HG03139 (cell line): ENCODE measurements around the gene ABCC3.

ENCODE experiments used
- ATAC-seq: cut with Tn5 transposase; IDR thresholded peaks from one replicate; pipeline ENCODE4 v1.9.1; 2021; ENCODE audit not compliant: unreplicated experiment

The ABCC3 gene

DNA sequence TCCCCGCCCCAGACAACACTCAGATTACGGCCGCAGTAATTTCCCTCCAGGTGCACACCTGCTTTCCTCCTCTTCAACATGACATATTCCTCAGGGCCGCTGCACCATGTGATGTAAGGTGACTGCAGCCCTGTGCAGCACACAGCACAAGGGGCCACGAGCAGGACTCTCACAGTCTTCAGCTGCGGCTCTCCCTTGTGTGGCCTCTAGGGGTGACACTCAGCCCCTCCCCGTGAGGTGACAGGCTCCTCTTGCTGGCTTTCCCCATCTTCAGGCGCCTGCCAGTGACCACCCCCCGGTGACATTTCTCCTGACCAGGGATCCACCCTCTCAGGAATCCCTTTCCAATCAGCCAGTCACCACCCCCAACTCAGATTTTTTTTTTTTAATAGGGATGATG is 31.3 kb upstream of the ABCC3 start:
- ATAC-seq: no peak

DNA sequence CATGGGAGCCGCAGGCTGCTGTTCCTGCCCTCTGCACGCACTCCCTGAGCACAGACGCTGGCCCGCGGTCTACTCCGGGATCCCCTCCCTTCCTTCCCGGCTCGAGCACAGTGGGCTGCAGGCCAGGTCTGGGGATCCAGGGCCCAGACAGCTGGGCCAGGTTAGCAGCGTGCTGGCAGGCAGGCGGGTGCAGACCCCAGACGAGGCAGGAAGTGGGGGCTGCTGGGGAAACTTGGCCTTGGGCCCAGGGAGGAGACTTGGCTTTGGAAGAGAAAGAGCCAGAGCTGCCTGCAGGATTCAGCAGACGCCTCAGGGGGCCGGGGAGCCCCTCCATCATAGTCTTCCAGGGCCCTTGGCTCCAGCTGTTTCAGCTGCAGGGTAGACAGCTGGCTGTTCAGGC is 30.2 kb upstream of the ABCC3 start:
- no peak for ATAC-seq

- no peak for ATAC-seq
Observed at GRCh38 chr17:50605429-50605828, 29.3 kb upstream of the ABCC3 start.

DNA sequence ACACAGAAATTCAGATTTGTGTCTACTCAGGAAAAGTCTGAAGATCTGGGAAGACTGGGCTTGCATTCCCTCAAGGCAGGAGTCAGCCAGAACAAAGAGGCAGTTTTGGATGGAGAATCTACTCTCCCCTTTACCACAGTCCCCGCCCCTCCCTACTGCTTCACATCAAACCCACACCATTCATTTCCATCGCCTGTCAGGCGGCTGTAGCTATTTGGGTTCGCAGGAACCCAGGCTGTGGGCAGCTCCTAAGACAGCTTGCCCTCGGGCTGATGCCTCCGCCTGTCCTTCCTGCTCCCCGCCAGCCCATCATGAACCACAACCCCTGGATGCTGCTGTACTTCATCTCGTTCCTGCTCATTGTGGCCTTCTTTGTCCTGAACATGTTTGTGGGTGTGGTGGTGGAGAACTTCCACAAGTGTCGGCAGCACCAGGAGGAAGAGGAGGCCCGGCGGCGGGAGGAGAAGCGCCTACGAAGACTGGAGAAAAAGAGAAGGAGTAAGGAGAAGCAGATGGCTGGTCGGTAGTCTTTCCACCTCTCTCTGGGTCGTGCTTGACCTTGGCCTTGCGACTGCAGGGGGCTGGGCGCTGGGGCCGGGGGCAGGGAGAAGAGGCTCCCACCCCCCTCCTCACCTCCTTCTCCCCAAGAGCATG is 27.0 kb upstream of the ABCC3 start:
- no peak for ATAC-seq

DNA sequence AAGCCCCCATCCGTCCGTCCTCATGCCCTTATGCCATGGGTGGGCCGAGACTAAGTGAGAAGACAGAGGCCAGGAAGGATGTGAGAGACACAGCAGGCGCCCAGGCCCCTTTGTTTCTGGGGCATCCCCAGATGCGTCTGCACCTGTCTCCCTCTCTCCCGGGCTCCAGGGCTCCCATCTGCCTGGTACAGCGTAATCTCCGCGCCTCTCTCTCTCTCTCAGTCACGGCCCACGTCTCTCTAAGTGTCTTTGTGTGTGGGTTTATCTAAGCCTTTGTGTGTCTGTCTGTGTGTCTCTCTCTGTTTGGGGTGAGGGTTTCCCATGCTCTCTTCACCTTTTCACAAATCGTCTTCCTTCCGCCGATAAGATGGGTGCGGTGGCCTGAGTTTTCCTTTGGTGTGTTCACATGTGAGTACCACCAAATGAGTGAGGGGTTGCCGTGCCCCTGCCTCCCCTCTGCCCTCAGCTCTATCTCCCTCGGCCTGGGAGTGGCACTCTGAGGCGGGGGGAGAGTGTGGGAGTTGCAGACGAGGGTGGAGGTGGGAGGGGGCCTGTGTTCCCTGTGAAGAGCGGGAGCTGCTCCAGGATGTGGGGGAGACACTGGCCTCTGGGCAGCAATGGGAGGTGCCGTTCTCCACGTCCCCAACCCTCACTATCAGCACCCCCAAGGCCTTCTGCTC is 25.8 kb upstream of the ABCC3 start:
- no peak for ATAC-seq

- ATAC-seq: no peak
Observed at GRCh38 chr17:50609380-50610074, 25.2 kb upstream of the ABCC3 start.

DNA sequence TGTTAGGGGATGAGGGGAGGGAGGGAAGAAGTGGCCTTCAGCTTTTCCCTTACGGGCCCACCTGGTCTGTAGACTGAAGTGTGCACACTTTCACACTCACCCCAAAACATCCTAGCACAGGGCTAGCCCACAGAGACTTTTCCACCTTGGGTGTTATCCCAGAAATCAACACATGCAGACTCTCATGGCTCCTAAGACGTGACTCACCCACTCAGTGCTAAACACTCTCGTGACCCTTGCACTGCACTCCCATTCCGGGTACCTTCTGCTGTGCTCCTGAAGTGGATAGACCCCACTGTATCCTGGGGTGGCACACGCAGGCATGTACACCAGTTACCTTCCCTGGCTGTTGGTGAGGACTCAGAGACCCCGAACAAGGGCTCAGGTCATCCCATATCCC is 23.0 kb upstream of the ABCC3 start:
- ATAC-seq: no peak

DNA sequence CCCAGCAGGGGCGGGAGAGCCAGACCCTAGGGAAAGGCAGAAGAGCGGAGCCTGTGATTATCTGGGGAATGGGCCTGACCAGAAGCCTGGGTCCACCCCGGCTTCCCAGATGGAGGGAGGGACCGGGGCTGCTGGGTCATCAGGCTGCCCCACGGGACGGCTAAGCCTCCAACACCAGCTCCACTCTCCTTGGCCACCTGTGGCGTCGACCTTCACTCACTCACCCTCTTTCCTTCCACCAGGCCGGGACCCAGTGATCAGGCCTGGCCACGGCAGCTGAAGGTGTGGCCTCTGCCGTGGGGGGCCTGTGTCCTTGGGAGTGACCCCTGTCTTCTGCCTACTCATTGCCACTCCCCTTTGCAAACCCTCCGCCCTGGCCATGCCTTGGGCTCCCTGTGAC is 22.4 kb upstream of the ABCC3 start:
- ATAC-seq: no peak

- no peak for ATAC-seq
Observed at GRCh38 chr17:50613007-50613992, 21.4 kb upstream of the ABCC3 start.

GRCh38 chr17:50614471-50615051 is 20.1 kb upstream of the ABCC3 start:
- ATAC-seq: no peak

- ATAC-seq: no peak
Observed at GRCh38 chr17:50615828-50616227, 18.9 kb upstream of the ABCC3 start.

- ATAC-seq: no peak
Observed at GRCh38 chr17:50618300-50618699, 16.4 kb upstream of the ABCC3 start.

- ATAC-seq: no peak
Observed at GRCh38 chr17:50618941-50619340, 15.7 kb upstream of the ABCC3 start.

DNA sequence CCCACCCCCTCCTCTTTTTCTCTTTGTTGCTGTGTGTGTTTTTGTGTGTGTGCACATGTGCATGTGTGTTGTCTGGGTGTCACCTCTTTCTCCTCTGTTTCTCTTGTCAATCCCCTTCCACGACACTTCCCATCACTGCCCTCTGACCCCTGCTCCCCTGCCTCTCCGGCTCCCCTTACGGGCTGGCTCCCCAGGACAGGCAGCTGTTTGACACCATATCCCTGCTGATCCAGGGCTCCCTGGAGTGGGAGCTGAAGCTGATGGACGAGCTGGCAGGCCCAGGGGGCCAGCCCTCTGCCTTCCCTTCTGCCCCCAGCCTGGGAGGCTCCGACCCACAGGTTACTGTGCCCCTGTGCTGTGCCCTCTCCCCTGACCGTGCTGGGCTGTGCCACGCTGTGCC is 15.2 kb upstream of the ABCC3 start:
- no peak for ATAC-seq

GRCh38 chr17:50620237-50620636 is 14.4 kb upstream of the ABCC3 start:
- ATAC-seq: no peak

- no peak for ATAC-seq
Observed at GRCh38 chr17:50620858-50621257, 13.8 kb upstream of the ABCC3 start.

GRCh38 chr17:50621574-50622031 is 13.1 kb upstream of the ABCC3 start:
- no peak for ATAC-seq

- no peak for ATAC-seq
Observed at GRCh38 chr17:50624321-50624934, 10.3 kb upstream of the ABCC3 start.

DNA sequence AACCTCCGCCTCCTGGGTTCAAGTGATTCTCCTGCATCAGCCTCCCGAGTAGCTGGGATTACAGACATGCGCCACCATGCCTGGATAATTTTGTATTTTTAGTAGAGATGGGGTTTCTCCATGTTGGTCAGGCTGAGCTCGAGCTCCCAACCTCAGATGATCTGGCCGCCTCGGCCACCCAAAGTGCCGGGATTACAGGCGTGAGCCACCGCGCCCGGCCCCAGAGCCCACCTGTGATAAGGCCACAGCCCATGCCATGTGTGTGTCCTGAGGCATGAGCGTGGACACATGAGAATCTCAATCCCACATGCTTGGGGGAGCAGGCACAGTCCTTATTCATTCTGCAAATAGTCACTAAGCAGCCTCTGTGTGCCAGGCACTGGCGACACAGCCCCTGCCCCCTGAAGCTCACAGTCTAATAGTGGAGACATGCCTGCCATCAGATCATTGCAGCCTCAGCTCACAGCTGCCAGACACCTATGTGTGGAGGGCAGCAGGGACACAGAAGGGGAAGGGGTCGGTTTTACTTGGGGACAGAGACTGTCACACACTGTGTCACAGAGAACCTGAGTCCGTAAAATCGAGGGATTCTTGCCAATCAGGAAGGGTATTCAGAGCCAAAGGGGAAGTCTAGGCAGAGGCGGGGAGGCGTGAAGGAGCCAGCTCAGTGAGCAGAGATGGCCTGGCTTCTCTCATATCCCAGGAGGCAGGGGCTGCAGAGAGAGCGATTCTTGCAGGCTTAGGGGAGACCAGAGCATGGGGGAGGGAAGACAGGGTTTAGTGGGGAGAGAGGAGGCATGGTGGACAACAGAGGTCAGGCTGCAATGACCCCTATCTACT is 9.4 kb upstream of the ABCC3 start:
- no peak for ATAC-seq
